Endothelial cell of umbilical vein (primary cell): ENCODE measurements around the gene SEC14L1. TPM values are rescaled to one million over a fixed set of nuclear protein-coding genes. Genes with fewer than 3 reads are reported as not detected.

Source experiments
- BruUV-seq: library from RNA; stranded (reverse); fragments of 400-500 nt; replicated peaks from 2 replicates; lab custom pipeline; 2021; lab: Mats Ljungman, UMichigan
- CTCF ChIA-PET: fragments of 300-600, 350-600 bp; sonication (Branson Sonifier 250); formaldehyde crosslinking; loops from one replicate; lab custom pipeline; 2021; ENCODE audit warnings: antibody characterized with exemption, inconsistent platforms; lab: Charles Lee
- POLR2A ChIA-PET: fragments of 300-600, 350-600 bp; sonication (Branson Sonifier 250); formaldehyde crosslinking; loops from one replicate; lab custom pipeline; 2021; ENCODE audit warnings: antibody characterized with exemption, inconsistent platforms; lab: Charles Lee
- DNase-seq: peaks from one replicate; pipeline ENCODE4 v3.0.0-alpha.2; 2011; ENCODE audit warnings: low read depth, low spot score
- FAIRE-seq: peaks from 2 replicates; lab custom pipeline; 2011; peaks lifted over from hg19 to GRCh38; lab: Jason Lieb, UNC
- H2AFZ ChIP-seq: 2 replicates; pipeline ENCODE4 v1.6.0; 2012; ENCODE audit warnings: low read depth, low read length, control low read depth, inconsistent platforms
- H3K27ac ChIP-seq: 2 replicates; pipeline ENCODE4 v1.5.1; 2011; ENCODE audit warnings: low read depth, mild to moderate bottlenecking, control low read depth, low read length, moderate library complexity; ENCODE audit not compliant: insufficient read depth
- H3K27me3 ChIP-seq, 2 experiments: 2 replicates each; pipeline versions ENCODE4 v1.6.0 to v1.6.1; 2011; ENCODE audit warnings: low read length in 2 of 2, mixed read lengths in 1 of 2; ENCODE audit not compliant: control insufficient read depth in 2 of 2, insufficient read depth in 2 of 2
- H3K36me3 ChIP-seq, 2 experiments: 2 replicates in 1 of 2; 3 replicates in 1 of 2; pipeline ENCODE4 v1.5.1; 2011; ENCODE audit warnings: low read length in 2 of 2, mild to moderate bottlenecking in 1 of 2, moderate library complexity in 1 of 2; ENCODE audit not compliant: control insufficient read depth in 2 of 2, insufficient read depth in 2 of 2; ENCODE audit errors: extremely low read depth in 1 of 2
- H3K4me1 ChIP-seq: 3 replicates; pipeline ENCODE4 v1.5.1; 2011; ENCODE audit warnings: mild to moderate bottlenecking, low read length; ENCODE audit not compliant: control insufficient read depth, insufficient read depth; ENCODE audit errors: extremely low read depth
- H3K4me2 ChIP-seq: 2 replicates; pipeline ENCODE4 v1.6.1; 2011; ENCODE audit warnings: low read length, control low read depth, mixed read lengths; ENCODE audit not compliant: insufficient read depth
- H3K4me3 ChIP-seq, 3 experiments: fragments of 200-600 bp in 1 of 3; sonication (generic), shearing (Covaris generic) in 1 of 3; replicated peaks in 1 of 3; 2 replicates each; pipeline ENCODE4 v1.5.1; 2011 to 2016; ENCODE audit warnings: control low read depth in 3 of 3, low read length in 3 of 3, mild to moderate bottlenecking in 2 of 3, inconsistent platforms in 1 of 3, low read depth in 1 of 3, moderate library complexity in 1 of 3; ENCODE audit not compliant: insufficient read depth in 1 of 3
- H3K79me2 ChIP-seq: 2 replicates; pipeline ENCODE4 v1.6.0; 2012; ENCODE audit warnings: low read length, inconsistent platforms; ENCODE audit not compliant: control insufficient read depth, insufficient read depth
- H3K9ac ChIP-seq: replicated peaks from 2 replicates; pipeline ENCODE3; 2011; ENCODE audit warnings: low read length, control low read depth; ENCODE audit not compliant: insufficient read depth; ENCODE audit errors: extremely low read depth
- H3K9me1 ChIP-seq: replicated peaks from 3 replicates; pipeline ENCODE4 v1.6.0; 2011; ENCODE audit warnings: mild to moderate bottlenecking, low read length; ENCODE audit not compliant: control insufficient read depth, insufficient read depth; ENCODE audit errors: extremely low read depth
- H3K9me3 ChIP-seq: replicated peaks from 2 replicates; pipeline ENCODE4 v1.5.1; 2012; ENCODE audit warnings: low read length, inconsistent platforms; ENCODE audit not compliant: control insufficient read depth, insufficient read depth
- H4K20me1 ChIP-seq: replicated peaks from 2 replicates; pipeline ENCODE3; 2011; ENCODE audit warnings: mild to moderate bottlenecking, low read length; ENCODE audit not compliant: control insufficient read depth, insufficient read depth; ENCODE audit errors: extremely low read depth
- EZH2 ChIP-seq: IDR thresholded peaks from 2 replicates; pipeline ENCODE4 v1.6.1; 2012; ENCODE audit warnings: borderline replicate concordance, low read depth, mild to moderate bottlenecking, moderate library complexity, low read length, inconsistent platforms; ENCODE audit not compliant: severe bottlenecking
- FOS ChIP-seq: IDR thresholded peaks from 2 replicates; pipeline ENCODE4 v1.6.1; 2011; ENCODE audit warnings: mild to moderate bottlenecking, low read length, moderate library complexity, borderline replicate concordance; ENCODE audit not compliant: insufficient read depth
- GATA2 ChIP-seq: IDR thresholded peaks from 2 replicates; pipeline ENCODE4 v1.7.0; 2011; ENCODE audit warnings: low read depth, mild to moderate bottlenecking, moderate library complexity, mixed read lengths, low read length; ENCODE audit not compliant: insufficient read length, insufficient read depth
- JUN ChIP-seq: IDR thresholded peaks from 2 replicates; pipeline ENCODE4 v1.6.1; 2011; ENCODE audit warnings: borderline replicate concordance, low read depth; ENCODE audit not compliant: insufficient read length, insufficient read depth
- MAX ChIP-seq: IDR thresholded peaks from 2 replicates; pipeline ENCODE4 v1.6.1; 2011; ENCODE audit not compliant: insufficient read depth, insufficient read length
- MYC ChIP-seq: IDR thresholded peaks from one replicate; pipeline ENCODE4 v1.6.1; 2011; ENCODE audit warnings: mild to moderate bottlenecking, low read depth, low read length
- POLR2A ChIP-seq: IDR thresholded peaks from 2 replicates; pipeline ENCODE4 v1.6.1; 2012; ENCODE audit warnings: low read depth, mild to moderate bottlenecking, control low read depth, low read length
- POLR2AphosphoS5 ChIP-seq: IDR thresholded peaks from 2 replicates; pipeline ENCODE4 v1.6.1; 2012; ENCODE audit warnings: low read depth, mild to moderate bottlenecking, control low read depth, low read length, moderate library complexity; ENCODE audit not compliant: insufficient read depth
- dilution Hi-C: fragments of 300-500 bp; cut with MboI; formaldehyde crosslinking; loops from one replicate; pipeline ENCODE4 v1.15.0; 2019; ENCODE audit warnings: low sequenced_read_pairs; ENCODE audit not compliant: extremely low pct_ligation_motif_present
- intact Hi-C: fragments of 100-400 bp; cut with micrococcal nuclease; formaldehyde crosslinking; loops from one replicate; pipeline ENCODE4 v1.10.0; 2022
- polyA plus RNA-seq, 4 experiments: library from polyadenylated mRNA; depleted of rRNA in 3 of 4; stranded (reverse) in 3 of 4; unstranded in 1 of 4; fragments of >200 nt; gene quantifications; 2 replicates each; pipeline versions ENCODE4 v1.2.1 to v1.2.3, GENCODE V29; 2011 to 2012; ENCODE audit warnings: missing spikeins in 1 of 4
- total RNA-seq: library from RNA; stranded (reverse); gene quantifications from 2 replicates; pipeline ENCODE4 v1.2.3, GENCODE V29; 2021
- TF ChIP-seq, protein P1 (sequence below), 2 donors: IDR thresholded peaks; 1 replicate in 1 of 2; 2 replicates in 1 of 2; pipeline ENCODE4 v1.5.1; 2011; ENCODE audit warnings: low read length in 2 of 2, mild to moderate bottlenecking in 2 of 2, moderate library complexity in 2 of 2, control low read depth in 1 of 2, inconsistent platforms in 1 of 2, low read depth in 1 of 2; ENCODE audit not compliant: insufficient read depth in 1 of 2; ENCODE audit errors: extremely low read depth in 1 of 2

Gene SEC14L1
- total and polyA plus RNA-seq, 2 donors (not counting 3 experiments of a cell fraction or from before 2014, with no cell fraction given): 215 to 631 TPM

DNA sequence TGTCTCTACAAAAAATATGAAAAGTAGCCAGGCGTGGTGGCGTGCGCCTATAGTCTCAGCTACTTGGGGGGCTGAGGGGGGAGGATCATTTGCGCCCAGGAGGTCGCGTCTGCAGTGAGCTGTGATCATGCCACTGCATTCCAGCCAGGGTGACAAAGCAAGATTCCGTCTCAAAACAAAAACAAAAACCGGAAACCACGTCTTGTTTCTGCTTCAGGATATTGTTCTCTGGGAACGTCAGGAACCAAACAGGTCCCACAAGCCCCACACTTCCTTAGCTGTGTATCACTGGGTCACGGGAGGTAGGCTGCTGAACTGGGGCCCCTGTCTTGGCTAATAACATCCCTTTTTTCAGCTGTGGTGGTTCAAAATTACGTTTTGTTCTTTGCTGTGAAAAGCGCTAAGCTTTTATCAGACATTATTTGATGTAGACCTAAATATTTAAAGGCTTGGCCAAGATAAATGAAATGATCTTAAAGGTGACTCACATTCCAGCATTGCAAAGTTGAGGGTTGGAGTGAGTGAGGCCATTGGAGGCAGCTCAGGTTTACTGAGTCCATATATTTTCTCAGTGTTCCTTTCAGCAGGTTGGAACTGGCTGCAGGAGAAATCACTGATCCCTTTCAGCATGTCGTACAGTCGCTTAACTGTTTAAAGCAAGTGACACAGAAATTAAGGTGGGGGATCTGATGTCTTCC is 16.4 kb upstream of the SEC14L1 start:
- dilution Hi-C loops: no loop called here
- peak; percentile 15 for TF ChIP-seq MAX
- TF ChIP-seq JUN: peak; percentile 91
- TF ChIP-seq POLR2AphosphoS5: peak; percentile 99
- peak; percentile 93 for TF ChIP-seq FOS
- TF ChIP-seq GATA2: peak; percentile 77
- TF ChIP-seq POLR2A: peak; percentile 90
- no peak for TF ChIP-seq EZH2
- TF ChIP-seq, protein P1, sequence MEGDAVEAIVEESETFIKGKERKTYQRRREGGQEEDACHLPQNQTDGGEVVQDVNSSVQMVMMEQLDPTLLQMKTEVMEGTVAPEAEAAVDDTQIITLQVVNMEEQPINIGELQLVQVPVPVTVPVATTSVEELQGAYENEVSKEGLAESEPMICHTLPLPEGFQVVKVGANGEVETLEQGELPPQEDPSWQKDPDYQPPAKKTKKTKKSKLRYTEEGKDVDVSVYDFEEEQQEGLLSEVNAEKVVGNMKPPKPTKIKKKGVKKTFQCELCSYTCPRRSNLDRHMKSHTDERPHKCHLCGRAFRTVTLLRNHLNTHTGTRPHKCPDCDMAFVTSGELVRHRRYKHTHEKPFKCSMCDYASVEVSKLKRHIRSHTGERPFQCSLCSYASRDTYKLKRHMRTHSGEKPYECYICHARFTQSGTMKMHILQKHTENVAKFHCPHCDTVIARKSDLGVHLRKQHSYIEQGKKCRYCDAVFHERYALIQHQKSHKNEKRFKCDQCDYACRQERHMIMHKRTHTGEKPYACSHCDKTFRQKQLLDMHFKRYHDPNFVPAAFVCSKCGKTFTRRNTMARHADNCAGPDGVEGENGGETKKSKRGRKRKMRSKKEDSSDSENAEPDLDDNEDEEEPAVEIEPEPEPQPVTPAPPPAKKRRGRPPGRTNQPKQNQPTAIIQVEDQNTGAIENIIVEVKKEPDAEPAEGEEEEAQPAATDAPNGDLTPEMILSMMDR (IDR thresholded peaks at IDR 0.05; ENCODE audit: extremely low read depth in 1 of 2, insufficient read depth in 1 of 2, low read depth in 1 of 2, low read length in 2 of 2): no peak
- TF ChIP-seq MYC: peak; percentile 43
- peak overlapping the region; percentile 89 for H3K9ac ChIP-seq
- H3K36me3 ChIP-seq: no peaks in the 10 kb centered on the region
- peaks cover 63% of the 10 kb centered on the region for H3K4me1 ChIP-seq
- CTCF ChIA-PET: interaction anchor here (0.7 to 3.0 kb wide), 13 partner anchors 9 to 53 kb away, joined by 3 to 25 read pairs (median 5); partner anchors contain the start of gene SEC14L1
- peaks cover 6% of the 10 kb centered on the region for H3K79me2 ChIP-seq
- no peak overlapping the region for H2AFZ ChIP-seq
- peak overlapping the region; percentile 98 for H3K27ac ChIP-seq
- no peaks in the 10 kb centered on the region for H4K20me1 ChIP-seq
- H3K9me1 ChIP-seq: no peaks in the 10 kb centered on the region
- no peaks in the 10 kb centered on the region for H3K27me3 ChIP-seq
- peak overlapping the region; percentile 9 for H3K4me2 ChIP-seq
- TSS peak; percentile 6 for BruUV-seq
- POLR2A ChIA-PET: interaction anchor here (1.2 to 2.8 kb wide), 5 partner anchors 10 to 36 kb away, joined by 8 to 44 read pairs (median 15); partner anchors contain the start of gene SEC14L1
- FAIRE-seq: peak; percentile 96
- DNase-seq: peak; percentile 98
- no peaks in the 10 kb centered on the region for H3K9me3 ChIP-seq
- H3K4me3 ChIP-seq: no peak overlapping the region
- intact Hi-C loops: loop anchor here (1.0 kb wide), 6 partner anchors 14 to 82 kb away; no protein-coding TSS in a partner anchor
